Activated CD4-positive, alpha-beta T cell treated with anti-CD3 and anti-CD28 coated beads, Interleukin-2, amount 50 U/mL, for 4 hours (primary cell): ENCODE results near the gene ARHGAP22.

ENCODE experiments used
- DNase-seq, 2 experiments: peaks; one replicate each; pipeline ENCODE4 v3.0.0-alpha.2; 2020

The ARHGAP22 gene

GRCh38 chr10:48606530-48607355 is 1.9 kb upstream of the ARHGAP22 start:
- no peak for DNase-seq

- no peak for DNase-seq
Measured at GRCh38 chr10:48605786-48606529, 1.1 kb upstream of the ARHGAP22 start.

DNA sequence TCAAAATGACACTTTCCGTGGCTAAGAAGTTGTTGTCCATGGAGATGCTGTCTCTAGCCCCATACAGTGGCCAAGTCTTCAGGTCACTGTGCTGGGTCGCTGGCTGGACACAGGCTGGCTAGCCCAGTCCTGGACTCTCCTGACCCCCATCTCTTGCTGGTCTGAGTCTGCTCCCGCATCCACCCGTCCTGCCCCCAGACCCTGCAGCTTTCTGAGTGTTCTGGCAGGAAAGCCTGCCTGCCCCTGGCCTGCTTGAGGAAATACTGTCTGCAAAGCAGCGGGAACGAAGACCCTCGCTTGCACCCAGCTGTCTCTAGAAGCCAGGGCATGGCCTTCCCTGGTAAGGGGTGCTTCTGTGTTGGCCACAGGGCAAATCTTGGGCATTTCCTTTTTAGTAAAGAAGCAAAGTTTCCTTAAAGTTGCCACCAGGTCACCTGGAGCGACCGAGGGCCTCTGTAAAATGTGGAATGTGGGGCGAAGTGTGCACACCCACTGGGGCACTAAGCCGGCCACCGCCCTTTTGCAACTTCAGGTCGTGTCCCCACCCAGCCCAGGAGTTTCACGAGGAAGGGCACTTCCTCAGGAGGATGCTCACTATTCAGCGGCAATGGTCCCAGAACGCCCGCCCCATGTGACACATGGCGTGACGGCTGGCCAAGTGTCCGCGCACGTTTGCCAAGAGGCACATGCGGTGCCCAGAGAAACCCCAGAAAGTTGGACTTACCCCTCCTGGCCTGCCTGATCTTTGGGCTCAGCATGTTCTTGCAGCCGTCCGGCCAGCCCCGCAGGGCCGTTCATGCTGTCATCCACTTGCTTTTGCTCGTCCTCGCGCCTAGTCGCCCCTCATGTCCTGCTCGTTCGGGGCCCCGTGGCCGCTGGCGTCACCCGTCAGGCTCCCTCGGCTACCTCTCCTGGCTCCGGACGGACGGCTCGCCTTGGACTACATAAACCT is 558 bp downstream of the ARHGAP22 start:
- DNase-seq = no peak

DNA sequence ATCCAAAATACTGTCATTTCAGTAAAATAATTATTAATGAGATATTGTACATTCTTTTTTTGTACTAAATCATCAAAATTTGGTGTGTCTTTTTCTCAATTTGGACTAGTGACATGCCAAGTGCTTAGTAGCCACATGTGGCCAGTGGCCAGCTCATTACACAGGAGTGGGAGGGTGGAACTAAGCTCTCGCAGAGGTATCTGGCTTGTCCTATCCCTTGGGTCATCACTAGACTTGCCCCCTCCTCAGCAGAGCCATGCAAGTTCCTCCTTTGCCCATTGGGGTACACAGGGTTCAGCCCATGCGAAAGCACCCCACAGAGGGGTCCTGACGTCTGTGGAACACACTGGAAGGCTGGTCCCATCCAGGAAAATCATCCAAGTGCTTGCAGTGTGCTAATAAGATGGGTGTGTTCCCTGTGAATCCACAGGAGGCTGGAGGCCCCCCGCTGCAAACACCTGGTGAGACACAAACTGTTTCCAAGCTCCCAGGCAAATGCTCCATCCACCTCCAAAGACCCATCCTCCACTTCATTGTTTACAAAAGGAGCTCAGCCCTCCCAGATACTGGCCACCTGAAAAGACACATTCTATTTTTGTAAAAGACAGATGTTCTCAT is 1.3 kb downstream of the ARHGAP22 start:
- DNase-seq = no peak

DNA sequence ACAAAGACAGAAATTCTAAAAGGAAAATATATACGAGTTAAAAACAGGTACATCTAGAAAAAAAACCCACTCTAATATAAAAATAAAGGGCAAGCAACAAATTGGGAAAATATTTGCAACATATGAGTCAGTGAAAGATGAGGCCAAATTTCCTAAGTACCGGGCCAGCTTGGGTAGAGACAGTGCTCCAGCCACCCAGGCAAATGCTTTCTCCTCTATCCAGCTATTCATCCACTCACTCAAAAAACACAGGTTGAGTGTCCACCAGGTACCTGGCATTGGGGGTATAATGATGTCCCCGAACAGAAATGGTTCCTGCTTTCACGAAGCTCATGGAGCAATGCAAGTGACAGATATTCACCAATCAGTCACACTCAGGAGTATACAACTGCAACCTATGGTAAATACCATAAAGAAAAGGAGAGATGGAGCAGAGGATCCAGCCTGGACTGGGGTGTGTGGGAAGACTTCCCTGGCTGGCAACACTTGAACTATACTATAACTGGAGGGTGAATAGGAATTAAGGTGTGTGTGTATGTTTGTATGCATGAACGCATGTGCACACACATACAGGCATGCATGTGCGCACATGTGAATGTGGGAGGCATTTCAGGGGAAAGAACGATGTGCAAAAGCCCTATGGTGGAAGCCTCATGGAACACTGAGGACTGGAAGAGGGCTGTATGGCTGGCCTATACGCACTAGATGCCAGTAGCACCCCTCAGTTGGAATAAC is 2.3 kb downstream of the ARHGAP22 start:
- no peak for DNase-seq

- DNase-seq = no peak
Measured at GRCh38 chr10:48601789-48602188, 3.1 kb downstream of the ARHGAP22 start.

DNA sequence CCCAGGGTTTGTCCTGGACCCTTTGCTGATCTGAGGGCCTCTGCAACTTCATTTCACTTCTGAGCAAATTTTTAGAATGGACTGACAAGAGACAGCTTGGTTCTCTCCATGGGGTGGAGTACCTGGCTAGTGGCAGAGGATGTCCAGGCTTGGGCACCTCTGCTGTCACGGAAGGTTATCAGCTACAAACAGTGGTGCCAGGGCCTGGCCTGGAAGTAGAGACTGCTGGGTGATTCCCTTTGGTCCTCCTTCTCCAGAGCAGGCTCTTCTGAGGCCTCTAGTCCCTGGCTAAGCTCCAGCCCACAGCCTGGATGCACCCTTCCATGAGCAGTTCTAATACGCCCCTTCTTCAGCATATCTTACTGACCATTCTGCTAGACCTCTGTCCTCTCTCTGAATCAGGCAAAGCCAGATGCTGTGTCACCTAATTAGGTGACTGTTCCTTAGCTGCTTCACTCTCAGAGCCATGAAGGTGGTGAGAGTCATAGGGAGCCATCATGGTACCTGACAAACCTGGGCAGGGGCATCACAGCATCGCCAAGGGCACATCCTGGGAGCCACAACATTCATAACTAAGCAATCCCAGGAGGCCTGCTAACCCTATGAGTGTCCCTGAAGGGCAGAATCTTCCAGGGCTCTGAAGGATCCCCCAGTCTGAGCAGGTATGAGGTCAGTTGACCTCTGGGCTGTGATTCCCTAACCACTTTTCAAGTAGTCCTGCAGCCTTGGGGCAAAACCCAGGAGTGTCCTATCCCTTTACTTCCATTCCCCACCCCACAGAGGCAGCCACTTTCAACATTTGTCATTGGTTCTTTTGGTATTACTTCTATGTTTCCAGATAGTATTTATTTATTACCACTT is 4.0 kb downstream of the ARHGAP22 start:
- DNase-seq = no peak

- DNase-seq = no peak
Measured at GRCh38 chr10:48599830-48600134, 5.1 kb downstream of the ARHGAP22 start.

DNA sequence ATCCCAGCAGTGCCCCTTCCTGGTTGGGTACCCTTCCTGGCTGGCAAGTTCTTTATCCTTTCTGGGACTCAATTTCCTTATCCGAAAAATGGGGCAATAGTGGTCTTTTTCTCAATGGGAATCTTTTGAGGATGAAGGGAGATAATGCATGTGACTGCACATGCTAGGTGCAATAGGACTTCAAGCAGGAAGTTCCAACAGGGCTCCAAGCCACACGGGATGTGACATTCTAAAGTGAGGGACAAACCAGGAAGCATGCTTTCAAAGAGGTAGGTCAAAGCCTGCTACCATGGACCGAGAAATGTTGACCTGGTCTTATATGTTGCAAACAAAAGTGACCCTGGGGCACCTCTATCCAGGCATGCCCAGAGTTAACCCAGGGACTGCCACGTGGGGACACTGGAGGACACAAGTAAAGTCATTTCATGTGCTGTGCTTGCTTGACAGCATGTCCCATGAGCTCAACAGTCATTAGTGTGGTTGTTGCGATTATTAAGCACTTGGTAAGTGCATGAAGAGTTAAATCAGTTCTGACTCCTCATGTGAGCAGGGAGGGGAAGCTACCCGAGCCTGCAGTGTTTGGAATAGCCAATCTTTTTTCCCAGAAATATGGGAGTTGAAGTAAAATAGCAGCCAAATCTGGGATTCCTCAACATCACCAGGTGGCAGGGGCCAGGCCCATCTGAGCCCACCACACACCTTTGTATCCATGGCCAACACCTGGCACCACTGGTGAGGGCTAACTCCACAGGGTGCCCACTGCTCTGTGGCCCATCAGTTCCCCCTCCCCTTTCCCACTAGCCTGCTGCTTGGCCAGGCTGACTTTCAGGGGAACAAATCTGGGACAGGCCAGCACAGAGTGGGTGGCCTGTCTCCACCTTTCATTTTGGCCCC is 5.7 kb downstream of the ARHGAP22 start:
- no peak for DNase-seq

DNA sequence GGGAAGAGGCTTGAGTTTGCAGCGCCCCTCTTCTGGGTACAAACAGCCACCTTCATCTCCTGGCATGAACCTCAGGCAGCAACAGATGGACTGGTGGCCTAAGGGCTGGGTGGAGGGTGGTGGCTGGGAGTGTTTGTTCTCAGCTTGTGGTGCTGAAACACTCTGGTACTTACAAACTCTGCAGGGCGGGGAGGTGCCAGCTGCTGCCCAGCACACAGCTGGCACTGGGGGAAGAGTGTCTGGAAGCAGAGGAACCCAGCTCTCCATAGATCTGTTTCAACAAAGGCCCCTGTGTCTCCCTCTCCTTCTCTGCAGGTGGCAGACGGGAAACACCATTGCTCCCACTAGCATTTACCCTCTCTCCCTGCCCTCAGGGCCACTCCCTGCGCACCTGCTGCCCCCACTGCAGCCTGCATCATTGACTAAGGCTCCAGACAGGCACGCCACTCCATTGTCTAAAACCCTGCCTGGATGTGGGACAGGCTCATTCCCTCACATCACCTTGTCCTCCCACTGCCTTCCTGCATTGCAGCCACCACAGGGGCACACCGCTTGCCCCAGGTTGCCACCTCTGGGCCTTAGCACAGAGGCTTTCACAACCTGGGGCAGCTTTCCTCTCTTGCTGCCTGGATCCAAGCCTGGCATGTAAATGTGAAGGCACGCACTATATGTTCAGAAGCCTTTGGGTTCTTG is 6.5 kb downstream of the ARHGAP22 start:
- DNase-seq = no peak

DNA sequence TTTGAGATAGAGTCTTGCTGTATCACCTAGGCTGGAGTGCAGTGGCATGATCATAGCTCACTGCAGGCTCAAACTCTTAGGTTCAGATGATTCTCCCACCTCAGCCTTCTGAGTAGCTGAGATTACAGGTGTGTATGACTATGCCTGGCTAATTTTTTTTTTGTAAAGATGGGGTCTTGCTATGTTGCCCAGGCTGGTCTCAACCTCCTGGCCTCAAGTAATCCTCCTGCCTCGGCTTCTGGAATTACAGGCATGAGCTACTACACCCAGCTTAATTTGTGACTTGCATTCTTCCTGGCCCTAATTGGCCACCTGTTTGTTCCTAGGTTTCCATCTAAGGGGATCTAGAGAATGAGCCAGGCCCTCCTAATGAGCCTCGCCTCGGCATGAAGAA is 9.3 kb downstream of the ARHGAP22 start:
- DNase-seq = no peak

DNA sequence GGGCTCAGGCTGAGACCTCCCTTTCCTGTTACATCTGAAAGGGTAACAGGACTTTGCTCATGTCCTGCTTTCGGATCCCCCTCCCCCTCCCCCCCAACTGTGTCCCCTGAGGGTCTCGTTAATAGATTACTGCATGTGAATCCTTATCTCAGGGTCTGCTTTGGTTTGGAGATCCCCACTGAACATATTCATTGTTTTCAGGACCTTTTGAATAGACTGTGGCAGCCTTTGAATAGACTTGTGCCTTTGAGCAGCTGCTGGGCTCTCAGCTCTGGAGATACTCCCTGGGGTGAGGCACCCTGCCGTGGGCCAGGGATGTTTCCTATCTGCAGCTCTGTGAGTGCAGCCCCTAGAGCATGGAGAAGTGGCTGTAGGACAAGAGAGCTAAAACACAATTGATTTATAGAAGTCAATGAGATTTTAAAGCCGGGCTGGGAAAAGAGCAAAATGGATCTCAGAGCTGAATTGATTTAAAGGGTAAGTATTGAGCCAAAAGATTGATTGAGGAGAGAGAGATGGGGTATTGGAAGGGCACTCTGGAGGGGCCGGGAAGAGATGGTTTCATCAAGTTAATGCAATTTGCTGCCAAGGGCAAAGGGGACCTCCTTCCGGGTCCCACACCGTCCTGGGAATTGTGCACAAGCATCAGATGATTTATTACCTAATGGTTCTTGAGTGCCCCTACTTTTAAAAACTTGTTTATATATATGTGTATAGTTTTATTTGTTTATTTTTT is 9.9 kb downstream of the ARHGAP22 start:
- DNase-seq = no peak

DNA sequence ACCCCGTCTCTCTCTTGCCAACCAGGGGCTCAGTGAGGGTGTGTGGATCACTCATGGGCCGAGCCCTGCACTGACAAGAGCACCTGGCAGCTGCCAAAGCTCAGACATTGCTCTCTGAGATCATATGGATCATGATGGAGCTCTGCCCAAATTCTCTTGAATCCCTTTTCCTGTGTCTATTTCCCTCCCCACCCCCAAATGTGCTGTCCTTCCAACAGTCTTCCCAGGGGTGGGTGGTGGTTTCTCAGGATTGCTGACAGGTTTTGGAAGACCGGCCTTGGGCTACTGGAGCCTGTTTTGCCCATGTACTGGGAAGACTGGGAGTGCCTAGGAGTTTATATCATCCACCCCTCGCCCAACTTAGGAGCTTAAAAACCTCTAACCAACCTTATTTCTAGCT is 10.5 kb downstream of the ARHGAP22 start:
- no peak for DNase-seq

GRCh38 chr10:48592346-48592745 is 12.5 kb downstream of the ARHGAP22 start:
- DNase-seq = no peak

DNA sequence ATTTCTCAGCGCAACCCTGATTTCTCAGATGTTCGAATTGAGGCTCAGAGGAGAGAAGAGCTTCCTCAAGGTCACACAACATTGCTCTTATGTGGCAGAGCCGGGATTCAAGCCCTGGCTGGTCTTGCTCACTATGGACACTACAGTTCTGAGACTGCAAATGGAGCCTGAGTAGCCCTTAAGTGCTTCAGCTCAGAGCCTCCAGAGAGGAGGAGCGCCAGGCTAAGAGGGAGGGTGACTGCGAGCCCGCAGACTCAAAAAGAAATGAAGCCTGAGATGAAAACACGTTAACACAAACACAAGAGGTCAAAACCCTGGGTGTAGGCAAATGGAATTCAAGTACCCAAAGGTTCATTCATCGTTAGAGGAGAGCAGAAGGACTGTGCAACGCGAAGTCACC is 13.9 kb downstream of the ARHGAP22 start:
- no peak for DNase-seq

GRCh38 chr10:48589266-48589665 is 15.6 kb downstream of the ARHGAP22 start:
- no peak for DNase-seq

GRCh38 chr10:48587819-48588218 is 17.1 kb downstream of the ARHGAP22 start:
- no peak for DNase-seq

- DNase-seq = no peak
Measured at GRCh38 chr10:48587101-48587500, 17.8 kb downstream of the ARHGAP22 start.

DNA sequence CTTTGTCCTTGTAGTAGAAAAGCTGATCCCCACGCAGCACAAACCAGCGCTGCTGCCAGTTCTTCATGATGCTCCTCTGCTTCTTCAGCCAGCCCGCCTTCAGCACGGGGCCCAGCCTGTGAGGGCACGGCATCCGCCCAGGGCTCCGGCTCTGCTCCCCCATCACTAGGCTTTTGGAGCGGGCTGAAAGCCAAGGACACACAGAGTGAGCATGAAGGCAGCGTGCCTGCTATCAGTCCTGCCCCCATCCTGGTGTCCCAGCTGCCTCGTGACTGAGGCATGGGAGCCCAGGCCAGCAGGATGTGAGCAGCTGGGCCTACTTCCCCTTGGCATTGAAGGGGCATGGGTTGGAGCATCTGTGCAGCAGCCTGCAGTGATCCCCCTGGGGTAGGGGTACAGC is 21.9 kb downstream of the ARHGAP22 start:
- DNase-seq = no peak
